GM18907 (cell line): ENCODE measurements around the gene MTHFD1.
"Not testable (repeated sequence)": the region's sequence is repeated elsewhere in the genome, so short reads cannot be mapped to it uniquely, and the experiment has no call there.

ENCODE experiments used
- ATAC-seq: cut with Tn5 transposase; IDR thresholded peaks from one replicate; pipeline ENCODE4 v1.9.1; 2021; ENCODE audit warnings: mild to moderate bottlenecking, moderate library complexity; ENCODE audit not compliant: unreplicated experiment

MTHFD1 gene

GRCh38 chr14:64387782-64388532 lies at the start of gene MTHFD1:
TSS of gene MTHFD1 (plus strand) at chr14:64388353. CDS start at chr14:64388428, 75 bp downstream.
- ATAC-seq = peak; percentile 87

- ATAC-seq = peak; percentile 92
Observed at GRCh38 chr14:64338616-64339316, 49.4 kb upstream of the MTHFD1 start.

- no peak for ATAC-seq
Observed at GRCh38 chr14:64340560-64341196, 47.5 kb upstream of the MTHFD1 start.

- ATAC-seq = no peak
Observed at GRCh38 chr14:64347748-64348147, 40.4 kb upstream of the MTHFD1 start.

- ATAC-seq = no peak
Observed at GRCh38 chr14:64349741-64350490, 38.2 kb upstream of the MTHFD1 start.

- ATAC-seq = no peak
Observed at GRCh38 chr14:64363265-64363846, 24.8 kb upstream of the MTHFD1 start.

GRCh38 chr14:64364907-64365306 lies 23.2 kb upstream of the MTHFD1 start:
- no peak for ATAC-seq

- not testable (repeated sequence) for ATAC-seq
Observed at GRCh38 chr14:64365358-64365889, 22.7 kb upstream of the MTHFD1 start.

GRCh38 chr14:64369201-64369600 lies 19.0 kb upstream of the MTHFD1 start:
- ATAC-seq = no peak

- ATAC-seq = peak; percentile 1
Observed at GRCh38 chr14:64387232-64387781, 846 bp upstream of the MTHFD1 start.

- peak; percentile 6 for ATAC-seq
Observed at GRCh38 chr14:64388533-64389285, 556 bp downstream of the MTHFD1 start.

GRCh38 chr14:64391113-64391725 lies 3.1 kb downstream of the MTHFD1 start:
- ATAC-seq = no peak

- no peak for ATAC-seq
Observed at GRCh38 chr14:64391986-64392385, 3.8 kb downstream of the MTHFD1 start.

- ATAC-seq = not testable (repeated sequence)
Observed at GRCh38 chr14:64393189-64393726, 5.1 kb downstream of the MTHFD1 start.

GRCh38 chr14:64394423-64394822 lies 6.3 kb downstream of the MTHFD1 start:
- ATAC-seq = no peak

GRCh38 chr14:64394977-64395633 lies 7.0 kb downstream of the MTHFD1 start:
- no peak for ATAC-seq

GRCh38 chr14:64400829-64401459 lies 12.8 kb downstream of the MTHFD1 start:
- ATAC-seq = no peak

GRCh38 chr14:64401949-64402348 lies 13.8 kb downstream of the MTHFD1 start:
- no peak for ATAC-seq
